CD4-positive, alpha-beta T cell treated with Interleukin-6 for 4 hours (primary cell): ENCODE measurements around the gene OR4F15.
"Not testable (repeated sequence)": the region's sequence is repeated elsewhere in the genome, so short reads cannot be mapped to it uniquely, and the experiment has no call there.

Experiments
- DNase-seq: peaks from one replicate; pipeline ENCODE4 v3.0.0-alpha.2; 2020; ENCODE audit warnings: mixed read lengths

The OR4F15 gene, protein sequence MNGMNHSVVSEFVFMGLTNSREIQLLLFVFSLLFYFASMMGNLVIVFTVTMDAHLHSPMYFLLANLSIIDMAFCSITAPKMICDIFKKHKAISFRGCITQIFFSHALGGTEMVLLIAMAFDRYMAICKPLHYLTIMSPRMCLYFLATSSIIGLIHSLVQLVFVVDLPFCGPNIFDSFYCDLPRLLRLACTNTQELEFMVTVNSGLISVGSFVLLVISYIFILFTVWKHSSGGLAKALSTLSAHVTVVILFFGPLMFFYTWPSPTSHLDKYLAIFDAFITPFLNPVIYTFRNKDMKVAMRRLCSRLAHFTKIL

DNA sequence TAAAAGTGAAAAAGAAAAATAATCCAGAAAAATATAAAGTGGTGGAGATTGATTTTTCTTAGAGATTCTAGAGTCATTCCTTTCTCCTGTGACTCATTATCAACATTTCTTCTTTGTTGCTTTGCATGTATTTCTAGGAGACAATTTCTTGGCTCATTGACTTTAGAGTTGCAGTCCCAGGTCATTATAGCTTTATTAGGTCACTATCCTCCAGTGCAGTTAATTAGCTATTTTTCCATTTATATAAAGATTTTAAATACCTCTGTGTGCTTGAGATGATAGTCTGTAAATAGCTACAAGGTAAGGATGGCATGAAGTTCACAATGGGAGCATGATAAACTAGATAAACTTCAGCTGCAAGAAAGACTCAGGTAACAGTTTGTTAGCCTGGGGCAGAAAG lies at the start of gene OR4F15:
Gene OR4F15, plus strand, starts transcription at position 301 of the 400 bp plus-strand sequence. CDS start 5,985 bp downstream, outside the sequence.
- DNase-seq, result no peak

DNA sequence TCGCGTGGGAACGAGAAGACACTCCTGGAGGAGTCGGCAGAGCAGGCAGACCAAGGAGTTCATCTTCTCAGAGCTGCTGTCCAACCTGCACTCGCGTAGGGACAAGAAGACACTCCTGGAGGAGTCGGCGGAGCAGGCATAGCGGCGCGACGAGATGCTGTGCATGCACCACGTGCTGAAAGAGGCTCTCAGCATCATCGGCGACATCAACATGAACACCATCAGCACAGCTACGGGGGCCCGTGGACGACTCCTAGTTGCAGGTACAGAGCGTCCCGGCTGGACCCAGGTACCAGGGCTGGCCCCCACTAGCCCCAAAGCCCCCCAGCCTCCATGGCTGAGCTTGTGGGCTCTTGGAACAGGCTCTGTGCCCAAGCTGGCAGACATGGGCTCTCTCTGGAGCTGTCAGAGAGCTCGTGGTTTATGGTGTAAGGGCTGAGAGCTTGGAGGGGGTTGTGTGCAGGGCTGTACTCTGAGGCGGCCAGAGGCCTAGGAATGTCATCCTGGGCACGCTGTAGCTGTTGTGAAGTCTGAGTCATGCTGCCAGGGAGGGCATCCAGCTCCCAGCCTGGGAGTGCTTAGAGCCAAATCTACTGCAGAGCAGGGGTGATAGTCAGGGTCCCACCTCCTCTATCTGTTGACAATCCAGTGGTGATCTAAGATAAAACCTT lies 47.2 kb upstream of the OR4F15 start:
- not testable (repeated sequence) for DNase-seq

DNA sequence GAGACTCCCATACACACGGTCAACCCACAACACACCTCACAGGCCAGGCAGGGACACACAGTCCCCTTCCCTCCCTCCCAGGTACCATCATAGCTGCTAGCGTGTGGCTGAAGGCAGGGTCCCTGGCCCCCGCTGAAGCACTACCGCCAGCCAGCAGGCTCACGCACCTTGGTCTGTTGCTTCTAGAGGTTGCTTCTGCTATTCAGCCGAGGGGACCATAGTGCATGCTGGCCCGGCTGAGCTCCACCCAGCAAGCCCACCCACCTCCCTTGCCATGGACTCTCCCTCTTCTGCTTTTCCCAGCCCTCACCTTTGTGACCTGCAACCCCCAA lies 46.7 kb upstream of the OR4F15 start:
- DNase-seq, result not testable (repeated sequence)

DNA sequence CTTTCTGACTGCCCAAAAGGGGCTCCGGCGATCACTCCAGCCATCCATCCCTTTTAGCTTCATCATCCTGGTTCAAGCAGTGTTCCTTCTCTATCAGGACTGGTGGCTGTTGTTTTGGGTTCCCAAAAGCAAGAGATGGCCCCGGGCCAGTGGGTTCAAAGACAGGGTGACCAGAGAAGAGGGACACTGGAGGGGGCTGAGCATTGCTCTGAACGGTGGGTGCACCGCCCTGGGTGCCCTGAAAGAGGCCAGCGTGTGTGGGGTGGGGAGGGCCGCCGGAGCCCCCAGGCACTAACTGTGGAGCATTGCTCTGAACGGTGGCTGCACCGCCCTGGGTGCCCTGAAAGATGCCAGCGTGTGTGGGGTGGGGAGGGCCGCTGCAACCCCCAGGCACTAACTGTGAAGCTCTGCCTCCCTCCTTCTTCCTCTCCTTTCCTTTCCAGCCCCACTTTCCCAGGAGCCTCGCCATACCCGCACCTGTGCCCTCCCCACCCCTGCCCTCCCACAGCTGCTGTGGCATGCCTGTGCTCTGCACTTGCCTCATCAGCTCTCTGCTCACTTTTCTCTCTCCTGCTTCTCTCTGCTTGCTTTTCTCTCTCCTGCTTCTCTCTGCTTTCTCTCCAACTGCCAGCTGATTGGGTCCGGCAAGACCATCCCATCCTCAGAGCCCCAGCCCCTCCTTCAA lies 46.1 kb upstream of the OR4F15 start:
- no peak for DNase-seq

DNA sequence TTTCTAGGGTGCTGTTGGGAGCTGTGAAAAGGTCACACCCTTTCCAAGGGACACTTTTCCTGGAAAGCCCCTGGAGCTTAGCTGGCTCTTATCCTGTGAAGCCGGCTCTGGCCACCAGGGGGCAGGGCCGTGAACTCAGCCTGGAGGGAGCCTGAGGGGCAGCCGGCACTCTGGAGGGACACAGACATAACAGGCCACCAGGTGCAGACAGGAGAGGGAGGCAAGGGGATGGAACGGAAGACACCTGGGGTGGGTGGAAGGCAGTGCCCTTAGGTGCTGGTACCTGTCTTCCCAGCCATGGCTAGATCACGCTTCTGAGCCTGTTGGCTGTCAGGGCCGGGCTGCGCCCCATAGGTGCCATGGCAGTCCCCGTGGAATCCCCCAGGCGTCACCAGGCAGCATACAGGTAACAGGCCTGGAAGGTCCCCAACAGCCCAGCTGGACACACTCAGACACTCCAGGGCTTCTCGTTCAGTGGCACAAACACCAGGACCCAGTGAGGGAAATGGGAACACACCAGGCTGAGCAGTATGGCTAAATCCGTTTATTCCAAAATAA lies 44.8 kb upstream of the OR4F15 start:
- DNase-seq, result not testable (repeated sequence)

DNA sequence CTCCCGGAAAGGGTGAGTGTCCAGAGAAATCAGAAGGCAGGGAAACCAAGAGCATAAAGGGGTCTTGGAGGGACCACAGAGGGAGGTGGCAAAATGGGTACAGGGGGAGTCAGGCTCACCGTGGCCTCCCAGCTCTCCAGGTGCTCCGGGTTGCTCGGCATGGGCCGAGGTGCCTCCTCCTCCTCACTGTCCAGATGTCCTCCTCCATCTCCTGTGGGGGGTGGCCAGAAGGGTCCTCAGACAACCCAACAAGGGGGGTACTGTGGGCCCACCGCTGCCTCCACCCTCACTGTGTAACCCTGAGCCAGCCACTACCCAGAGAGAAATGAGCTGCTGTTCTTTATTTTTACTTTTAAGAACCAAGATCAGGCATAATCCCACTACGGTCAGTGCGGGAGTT lies 39.1 kb upstream of the OR4F15 start:
- DNase-seq, result no peak

DNA sequence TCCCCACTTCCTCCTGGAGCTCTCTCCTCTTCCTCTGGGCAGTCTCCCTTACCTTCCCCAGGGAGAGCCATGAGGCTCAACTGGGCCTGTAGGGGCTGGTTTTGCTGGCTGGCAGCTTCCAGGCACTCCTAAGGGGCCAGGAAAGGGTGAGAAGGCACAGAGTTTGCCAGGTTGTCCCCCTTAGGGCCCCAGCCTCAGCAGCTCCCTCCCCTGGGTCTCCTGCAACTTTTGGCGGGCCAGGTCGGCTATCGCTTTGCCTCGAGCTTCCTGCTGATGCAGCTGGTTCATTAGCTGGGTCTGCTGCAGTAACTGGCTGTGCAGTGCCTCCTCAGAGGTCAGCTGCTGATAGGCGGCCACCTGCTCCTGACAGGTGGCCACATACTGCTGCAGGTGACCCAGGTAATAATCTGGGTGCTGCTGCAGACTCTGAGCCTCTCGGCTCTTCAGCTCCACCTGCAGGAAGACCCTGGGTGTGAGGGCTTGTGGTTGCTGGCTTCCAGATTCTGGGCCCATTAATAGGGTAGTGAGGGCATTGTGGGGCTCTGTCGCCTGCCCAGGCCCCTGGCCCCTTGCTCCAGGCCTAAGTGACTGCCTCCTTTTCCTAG lies 38.4 kb upstream of the OR4F15 start:
- peak; percentile 24 for DNase-seq

DNA sequence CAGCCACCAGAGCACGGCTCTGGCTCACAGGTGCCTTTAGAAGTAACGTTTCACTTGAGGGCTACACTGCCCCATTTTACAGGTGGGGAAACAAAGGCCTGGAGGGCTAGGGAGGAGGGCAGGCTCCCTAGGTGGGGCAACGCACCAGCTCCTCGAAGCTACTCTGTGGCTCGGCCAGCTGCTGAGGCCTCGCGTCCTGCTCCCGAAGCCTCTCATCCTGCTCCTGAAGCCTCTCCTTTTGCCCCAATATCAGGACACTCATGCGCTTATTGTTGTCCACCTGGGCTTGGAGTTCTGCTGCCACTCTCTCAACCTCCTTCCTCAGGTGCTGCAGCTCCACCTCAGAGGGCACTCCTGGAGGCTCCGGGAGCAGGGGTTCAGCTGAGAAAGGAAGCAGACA lies 36.9 kb upstream of the OR4F15 start:
- DNase-seq, result no peak

DNA sequence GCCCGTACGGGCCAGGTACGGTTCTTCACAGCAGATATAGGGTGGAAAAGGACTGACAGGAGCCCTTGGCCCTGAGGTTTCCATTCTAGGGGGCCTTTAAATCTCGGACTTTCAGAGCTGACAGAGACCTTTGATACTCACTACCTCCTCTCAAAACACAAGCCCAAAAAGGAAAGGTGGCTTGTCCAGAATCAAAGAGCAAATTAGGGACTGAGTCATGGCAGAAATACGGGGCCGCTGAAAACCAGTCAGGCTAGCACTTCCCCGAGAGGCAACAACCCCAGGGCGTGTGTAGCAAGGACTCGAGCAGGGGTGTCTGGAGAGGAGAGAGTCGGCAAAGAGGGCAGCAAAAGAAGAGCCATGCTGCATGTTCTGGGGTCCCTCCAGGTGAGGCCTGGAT lies 33.4 kb upstream of the OR4F15 start:
- DNase-seq, result not testable (repeated sequence)

DNA sequence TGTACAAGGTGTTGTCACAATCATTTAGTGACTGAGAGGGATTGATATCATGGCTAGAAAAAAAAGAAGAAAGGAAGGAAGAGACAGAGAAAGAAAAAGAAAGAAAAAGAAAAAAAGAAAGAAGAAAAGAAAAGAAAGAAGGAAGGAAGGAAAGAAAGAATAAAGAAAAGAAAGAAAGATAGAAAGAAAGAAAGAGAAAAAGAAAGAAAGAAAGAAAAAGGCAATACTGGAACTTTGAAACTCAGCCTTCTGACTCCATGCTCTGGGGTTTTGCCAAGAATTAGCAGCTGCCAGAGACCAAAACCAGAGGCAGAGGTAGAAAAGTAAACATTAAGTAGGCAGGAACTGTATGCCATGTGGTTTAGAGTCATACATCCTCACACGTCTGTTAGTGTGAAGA lies 31.8 kb upstream of the OR4F15 start:
- not testable (repeated sequence) for DNase-seq

DNA sequence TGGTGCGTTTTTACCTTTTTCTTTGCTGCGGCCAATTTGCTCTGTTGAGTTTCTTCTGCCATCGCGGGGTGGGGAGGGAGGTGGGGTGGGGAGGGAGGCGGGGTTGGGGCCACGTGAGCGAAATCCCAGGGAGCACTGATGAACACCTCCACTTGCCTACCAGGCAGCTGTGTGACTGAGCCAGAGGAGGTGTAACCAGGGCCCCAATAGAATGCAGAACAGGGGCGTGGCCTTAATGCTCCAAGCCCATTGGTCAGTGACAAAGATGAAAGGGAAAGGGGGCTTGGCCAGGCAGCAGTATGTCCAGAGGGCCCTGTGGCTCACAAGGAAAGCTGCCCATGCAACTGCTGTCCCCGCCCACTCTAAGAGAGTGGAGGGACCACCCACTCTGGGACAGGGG lies 30.1 kb upstream of the OR4F15 start:
- no peak for DNase-seq

DNA sequence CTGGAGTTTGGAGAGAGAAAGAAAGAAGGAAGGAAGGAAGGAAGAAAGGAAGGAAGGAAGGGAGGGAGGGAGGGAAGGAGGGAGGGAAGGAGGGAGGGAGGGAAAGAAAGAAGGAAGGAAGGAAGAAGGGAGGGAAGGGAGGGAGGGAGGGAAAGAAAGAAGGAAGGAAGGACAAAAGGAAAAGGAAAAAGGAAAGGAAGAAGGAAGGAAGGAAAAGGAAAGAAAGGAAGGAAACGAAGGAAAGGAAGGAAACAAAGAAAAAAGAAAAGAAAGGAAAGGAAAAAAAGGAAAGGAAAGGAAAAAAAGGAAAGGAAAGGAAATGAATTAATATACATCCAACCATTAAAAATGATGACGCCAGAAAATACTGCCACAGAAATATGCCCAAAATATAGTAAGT lies 27.4 kb upstream of the OR4F15 start:
- DNase-seq, result no peak

DNA sequence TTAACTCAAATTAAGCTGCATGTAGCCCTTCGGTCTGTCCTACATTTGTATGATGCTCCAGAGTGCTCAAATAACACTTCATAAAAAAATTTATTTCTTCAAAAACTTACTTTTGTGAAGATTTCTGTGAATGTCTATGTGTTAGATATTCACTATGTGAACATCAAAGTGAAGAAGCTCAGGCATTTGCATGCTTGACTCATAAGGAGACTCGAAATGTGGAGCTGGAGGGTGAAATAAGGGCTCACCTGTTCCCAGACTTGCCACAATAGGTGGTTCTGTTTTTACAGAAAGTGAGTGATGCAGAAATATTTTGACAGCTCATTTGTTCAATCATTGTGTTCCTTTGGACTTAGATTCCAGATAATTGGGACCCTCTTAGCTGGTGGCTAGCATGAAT lies 25.6 kb upstream of the OR4F15 start:
- DNase-seq, result not testable (repeated sequence)

DNA sequence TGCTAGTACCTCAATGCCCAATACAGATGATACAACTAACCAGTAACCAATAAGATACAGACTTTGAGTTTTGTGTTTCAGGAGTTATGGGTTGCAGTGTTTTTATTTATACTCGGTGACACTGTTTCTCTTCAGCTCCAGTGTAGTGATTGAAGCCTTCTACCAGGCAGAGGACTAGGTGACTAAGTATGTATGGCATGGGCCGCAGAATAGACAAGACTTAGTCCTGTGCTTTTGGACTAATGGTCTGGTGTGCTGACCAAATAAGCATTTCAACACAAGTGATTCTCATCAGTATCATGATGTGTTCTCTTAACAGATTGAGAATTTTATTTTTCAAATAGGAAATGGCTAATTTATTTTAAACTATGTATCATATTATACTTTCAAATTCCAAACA lies 24.0 kb upstream of the OR4F15 start:
- not testable (repeated sequence) for DNase-seq

DNA sequence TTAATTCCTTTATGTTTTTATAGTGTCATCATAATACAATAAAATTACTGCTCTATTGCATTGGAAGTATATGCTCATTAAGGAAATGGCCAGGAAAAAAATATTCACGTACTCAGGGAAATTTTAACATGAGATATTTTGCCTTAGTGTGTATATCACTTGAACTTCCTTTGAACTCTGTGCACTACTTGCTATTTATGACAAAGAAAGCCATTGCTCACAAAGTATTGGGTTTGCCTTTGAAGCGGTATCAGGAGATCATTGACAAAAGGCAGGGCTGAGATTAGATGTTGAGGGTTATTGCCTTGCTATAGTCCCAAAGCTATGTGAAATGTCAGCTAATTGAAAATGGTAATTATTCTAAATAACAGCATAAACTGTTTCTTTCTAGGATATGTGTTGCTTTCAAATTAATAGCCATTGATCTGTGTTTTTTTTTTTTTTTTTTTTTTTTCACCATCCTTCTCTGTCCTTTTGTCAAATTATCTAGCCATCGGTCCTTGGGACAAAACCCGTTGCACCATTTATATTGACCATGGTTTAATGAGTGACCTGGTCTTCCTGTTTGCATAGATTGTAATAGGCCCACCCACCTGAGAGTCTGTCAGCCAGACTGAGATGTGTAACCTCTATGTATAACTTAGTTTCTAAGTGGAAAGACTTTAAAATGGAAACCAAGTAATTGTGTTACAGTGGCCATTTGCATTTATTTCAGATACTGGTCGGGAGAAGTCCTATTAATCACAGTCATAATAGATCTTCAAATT lies 23.3 kb upstream of the OR4F15 start:
- DNase-seq, result not testable (repeated sequence)

DNA sequence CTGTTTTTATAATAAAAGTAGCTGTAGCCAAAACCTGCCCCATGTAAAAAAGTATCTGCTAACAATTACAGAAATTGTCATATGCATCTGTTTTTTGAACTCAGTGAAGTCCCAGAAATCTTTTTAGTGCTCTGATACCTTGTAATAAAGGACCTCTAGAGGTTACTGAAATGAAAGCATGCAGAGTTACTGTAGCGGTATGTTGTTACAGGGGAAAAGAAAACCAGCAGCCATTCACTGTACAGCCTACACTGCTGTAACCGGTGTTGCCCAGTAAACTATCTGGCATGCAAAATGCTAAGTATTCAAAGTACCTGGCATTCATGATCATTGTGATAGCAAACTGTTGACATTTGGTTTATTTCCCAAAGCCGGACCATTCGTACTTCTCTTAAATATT lies 21.3 kb upstream of the OR4F15 start:
- not testable (repeated sequence) for DNase-seq

DNA sequence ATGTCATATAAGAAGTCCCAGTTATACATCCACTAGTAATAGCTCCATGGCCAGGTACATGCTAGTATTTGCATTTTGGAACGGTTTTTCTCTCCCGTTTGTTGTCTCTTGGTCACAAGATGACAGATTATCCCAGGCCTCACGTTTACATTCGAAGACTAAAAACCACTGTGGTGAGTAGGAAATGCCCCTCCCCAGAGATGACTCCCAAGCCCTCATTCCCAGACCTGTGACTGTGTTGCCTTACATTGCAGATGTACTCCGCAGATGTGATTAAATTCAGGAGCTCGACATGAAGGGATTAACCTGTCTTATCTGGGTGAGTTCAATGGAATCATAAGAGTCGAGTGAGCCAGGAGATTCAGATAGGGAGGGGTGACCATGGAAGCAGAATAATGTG lies 18.0 kb upstream of the OR4F15 start:
- not testable (repeated sequence) for DNase-seq

DNA sequence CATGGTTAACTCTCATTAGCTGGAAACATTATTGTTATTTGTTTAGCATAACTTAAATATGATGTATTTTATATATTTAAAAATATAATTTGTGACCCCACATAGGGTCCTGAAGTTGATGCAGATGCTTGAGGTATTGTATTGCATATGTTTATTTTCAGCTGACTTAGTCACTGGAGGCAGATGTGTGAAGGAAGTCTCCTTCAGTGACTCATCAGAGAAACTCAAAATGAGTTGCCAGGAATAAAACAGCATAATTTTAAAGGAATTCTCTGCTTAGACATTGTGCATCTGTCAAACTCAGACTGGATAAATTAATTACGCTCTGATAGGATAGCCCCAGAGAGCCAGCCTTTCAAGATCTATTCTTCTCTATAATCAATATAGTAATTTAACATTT lies 16.5 kb upstream of the OR4F15 start:
- no peak for DNase-seq

DNA sequence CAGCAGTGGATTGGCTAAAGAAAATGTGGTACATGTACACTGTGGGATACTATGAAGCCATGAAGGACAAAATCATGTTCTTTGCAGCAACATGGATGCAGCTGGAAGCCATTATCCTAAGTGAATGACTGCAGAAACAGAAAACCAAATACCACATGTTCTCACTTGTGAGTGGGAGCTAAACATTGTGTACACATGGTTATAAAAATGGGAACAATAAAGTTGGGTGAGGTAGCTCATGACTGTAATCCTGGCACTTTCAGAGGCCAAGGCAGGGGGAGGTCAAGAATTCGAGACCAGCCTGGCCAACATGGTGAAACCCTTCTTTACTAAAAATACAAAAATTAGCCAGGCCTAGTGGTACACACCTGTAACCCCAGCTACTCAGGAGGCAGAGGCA lies 12.3 kb upstream of the OR4F15 start:
- DNase-seq, result no peak

DNA sequence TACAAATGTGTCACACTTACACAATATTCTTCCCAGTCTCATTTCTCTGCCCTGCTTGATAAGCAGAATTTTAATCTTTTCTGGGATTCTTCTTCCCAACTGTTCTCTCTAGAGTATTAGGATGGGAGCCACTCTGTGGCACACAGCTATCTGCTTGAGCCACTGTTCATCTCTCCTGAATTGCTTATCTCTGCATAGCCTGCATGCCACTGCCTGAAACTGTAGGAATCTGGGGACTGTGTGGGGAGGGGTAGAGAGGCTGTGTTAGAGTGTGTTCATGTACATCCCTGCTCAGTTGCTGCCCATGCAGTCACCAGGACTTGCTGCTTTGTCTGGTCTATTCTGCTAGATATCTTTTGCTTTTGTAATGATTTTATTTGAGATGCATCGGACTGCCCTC lies 11.0 kb upstream of the OR4F15 start:
- DNase-seq, result no peak

DNA sequence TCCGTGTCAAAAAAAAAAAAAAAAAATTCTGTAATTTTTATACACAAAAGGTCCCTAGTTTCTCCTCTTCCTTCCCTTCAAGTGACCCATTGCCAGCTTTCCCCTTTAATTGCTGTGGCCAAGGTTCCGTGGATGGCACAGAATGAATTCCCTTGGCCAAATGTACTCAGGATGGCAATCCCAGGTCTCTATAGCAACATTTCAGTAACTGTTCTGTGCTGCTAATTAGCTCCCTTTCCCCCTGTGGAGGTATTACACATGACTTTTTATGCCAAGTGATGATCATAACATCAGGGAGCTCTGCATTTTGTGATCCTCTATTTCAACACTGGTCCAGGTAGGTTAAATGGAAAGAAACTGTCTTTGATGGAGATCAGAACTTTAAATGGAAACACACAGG lies 8.8 kb upstream of the OR4F15 start, which contains the start of gene OR4F6:
Gene OR4F6, plus strand, starts transcription at position 301 of the 400 bp plus-strand sequence. CDS start 2,211 bp downstream, outside the sequence.
- no peak for DNase-seq

DNA sequence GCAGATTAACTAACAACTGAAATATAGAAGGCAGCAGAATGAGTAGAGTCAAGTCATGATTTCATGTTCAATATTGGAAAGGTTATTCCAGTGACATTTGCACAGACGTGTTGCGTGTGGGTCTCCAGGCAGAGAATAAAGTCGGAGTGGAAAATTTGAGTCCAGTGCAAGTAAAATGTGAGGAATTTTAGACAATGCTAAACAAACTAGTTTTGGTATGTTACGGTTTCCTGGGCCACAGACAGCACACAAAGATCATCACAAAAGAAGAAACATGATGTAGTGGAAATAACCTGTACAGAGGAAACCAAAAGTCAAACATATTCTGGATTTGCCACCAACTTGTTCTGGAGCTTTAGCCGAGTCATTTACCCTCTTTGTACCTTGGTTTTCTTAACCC lies 8.3 kb upstream of the OR4F15 start:
- no peak for DNase-seq
